Activated T-cell treated with anti-CD3 and anti-CD28 coated beads, Interleukin-2, amount 50 U/mL, for 24 hours (primary cell): Measurements from ENCODE around the gene SLX9.

Experiments
- DNase-seq: peaks from one replicate; pipeline ENCODE4 v3.0.0-alpha.2; 2020
- H3K27ac Mint-ChIP-seq: 2 replicates; pipeline ENCODE4 v1.8.0; 2020; ENCODE audit warnings: mild to moderate bottlenecking, mixed read lengths
- H3K27me3 Mint-ChIP-seq: 2 replicates; pipeline ENCODE4 v1.8.0; 2020; ENCODE audit warnings: mixed read lengths
- H3K36me3 Mint-ChIP-seq: 2 replicates; pipeline ENCODE4 v1.8.0; 2020; ENCODE audit warnings: low read depth, mixed read lengths
- H3K4me1 Mint-ChIP-seq: 2 replicates; pipeline ENCODE4 v1.8.0; 2020; ENCODE audit warnings: low read depth, mixed read lengths
- H3K4me3 Mint-ChIP-seq: 2 replicates; pipeline ENCODE4 v1.8.0; 2020; ENCODE audit warnings: mild to moderate bottlenecking, moderate library complexity, mixed read lengths
- H3K9me3 Mint-ChIP-seq: 2 replicates; pipeline ENCODE4 v1.8.0; 2020; ENCODE audit warnings: mixed read lengths

SLX9 gene

GRCh38 chr21:44959376-44960091, 19.7 kb downstream of the SLX9 start:
- H3K9me3 Mint-ChIP-seq, result no peaks in the 10 kb centered on the region
- DNase-seq, result no peak
- H3K4me1 Mint-ChIP-seq, result peaks cover 14% of the 10 kb centered on the region
- no peak overlapping the region for H3K4me3 Mint-ChIP-seq
- H3K27me3 Mint-ChIP-seq, result no peaks in the 10 kb centered on the region
- H3K27ac Mint-ChIP-seq, result no peak overlapping the region
- peaks cover 96% of the 10 kb centered on the region for H3K36me3 Mint-ChIP-seq

GRCh38 chr21:44960141-44961092, 20.6 kb downstream of the SLX9 start:
- H3K9me3 Mint-ChIP-seq, result no peaks in the 10 kb centered on the region
- no peaks in the 10 kb centered on the region for H3K27me3 Mint-ChIP-seq
- H3K27ac Mint-ChIP-seq, result no peak overlapping the region
- peaks cover 97% of the 10 kb centered on the region for H3K36me3 Mint-ChIP-seq
- DNase-seq, result no peak
- no peak overlapping the region for H3K4me3 Mint-ChIP-seq
- H3K4me1 Mint-ChIP-seq, result peaks cover 22% of the 10 kb centered on the region

- no peaks in the 10 kb centered on the region for H3K9me3 Mint-ChIP-seq
- peaks cover 86% of the 10 kb centered on the region for H3K36me3 Mint-ChIP-seq
- DNase-seq, result no peak
- peaks cover 35% of the 10 kb centered on the region for H3K4me1 Mint-ChIP-seq
- no peak overlapping the region for H3K27ac Mint-ChIP-seq
- H3K4me3 Mint-ChIP-seq, result no peak overlapping the region
- H3K27me3 Mint-ChIP-seq, result no peaks in the 10 kb centered on the region
Measured at GRCh38 chr21:44962403-44962966, 22.7 kb downstream of the SLX9 start.

GRCh38 chr21:44964381-44964780, 24.6 kb downstream of the SLX9 start:
- H3K27ac Mint-ChIP-seq, result no peak overlapping the region
- H3K27me3 Mint-ChIP-seq, result no peaks in the 10 kb centered on the region
- no peaks in the 10 kb centered on the region for H3K9me3 Mint-ChIP-seq
- DNase-seq, result no peak
- peaks cover 86% of the 10 kb centered on the region for H3K36me3 Mint-ChIP-seq
- H3K4me1 Mint-ChIP-seq, result peaks cover 47% of the 10 kb centered on the region
- H3K4me3 Mint-ChIP-seq, result no peak overlapping the region

GRCh38 chr21:44965251-44966022, 25.6 kb downstream of the SLX9 start:
- peak overlapping the region; percentile 0 for H3K27ac Mint-ChIP-seq

GRCh38 chr21:44966135-44967081, 26.6 kb downstream of the SLX9 start:
- no peak overlapping the region for H3K27ac Mint-ChIP-seq
- H3K4me3 Mint-ChIP-seq, result no peak overlapping the region
- no peak for DNase-seq

More at GRCh38 chr21:44965251-44966022, 25.6 kb downstream of the SLX9 start:
- H3K36me3 Mint-ChIP-seq, result peaks cover 86% of the 10 kb centered on the region
- DNase-seq, result no peak
- H3K4me1 Mint-ChIP-seq, result peaks cover 54% of the 10 kb centered on the region
- no peaks in the 10 kb centered on the region for H3K9me3 Mint-ChIP-seq
- H3K27me3 Mint-ChIP-seq, result no peaks in the 10 kb centered on the region
- H3K4me3 Mint-ChIP-seq, result peak overlapping the region; percentile 12

GRCh38 chr21:44967082-44968047, 27.5 kb downstream of the SLX9 start:
- Mint-ChIP-seq H3K36me3 (peaks cover 80% of the 10 kb centered on the region), H3K27me3 (no peaks in the 10 kb centered on the region), H3K4me1 (peaks cover 54% of the 10 kb centered on the region), H3K9me3 (no peaks in the 10 kb centered on the region), H3K4me3 (no peak overlapping the region), H3K27ac (no peak overlapping the region)
- no peak for DNase-seq

More at GRCh38 chr21:44966135-44967081, 26.6 kb downstream of the SLX9 start:
- H3K9me3 Mint-ChIP-seq, result no peaks in the 10 kb centered on the region
- peaks cover 54% of the 10 kb centered on the region for H3K4me1 Mint-ChIP-seq
- H3K27me3 Mint-ChIP-seq, result no peaks in the 10 kb centered on the region
- H3K36me3 Mint-ChIP-seq, result peaks cover 83% of the 10 kb centered on the region

GRCh38 chr21:44969066-44969670, 29.3 kb downstream of the SLX9 start:
- no peaks in the 10 kb centered on the region for H3K9me3 Mint-ChIP-seq
- DNase-seq, result no peak
- H3K4me1 Mint-ChIP-seq, result peaks cover 45% of the 10 kb centered on the region
- H3K36me3 Mint-ChIP-seq, result peaks cover 74% of the 10 kb centered on the region
- peak overlapping the region; percentile 9 for H3K27ac Mint-ChIP-seq
- no peaks in the 10 kb centered on the region for H3K27me3 Mint-ChIP-seq
- no peak overlapping the region for H3K4me3 Mint-ChIP-seq

GRCh38 chr21:44969931-44970755, 30.3 kb downstream of the SLX9 start:
- Mint-ChIP-seq H3K27ac (peak overlapping the region; percentile 9), H3K36me3 (peaks cover 74% of the 10 kb centered on the region), H3K27me3 (no peaks in the 10 kb centered on the region), H3K4me3 (no peak overlapping the region), H3K4me1 (peaks cover 36% of the 10 kb centered on the region), H3K9me3 (no peaks in the 10 kb centered on the region)
- no peak for DNase-seq

- H3K36me3 Mint-ChIP-seq, result peaks cover 75% of the 10 kb centered on the region
- H3K4me1 Mint-ChIP-seq, result peaks cover 27% of the 10 kb centered on the region
- no peak overlapping the region for H3K4me3 Mint-ChIP-seq
- no peak overlapping the region for H3K27ac Mint-ChIP-seq
- no peak for DNase-seq
- H3K27me3 Mint-ChIP-seq, result no peaks in the 10 kb centered on the region
- no peaks in the 10 kb centered on the region for H3K9me3 Mint-ChIP-seq
Measured at GRCh38 chr21:44970766-44971671, 31.2 kb downstream of the SLX9 start.

GRCh38 chr21:44971672-44971995, 31.8 kb downstream of the SLX9 start:
- Mint-ChIP-seq H3K27ac (no peak overlapping the region), H3K4me3 (no peak overlapping the region), H3K27me3 (no peaks in the 10 kb centered on the region), H3K36me3 (peaks cover 74% of the 10 kb centered on the region), H3K9me3 (no peaks in the 10 kb centered on the region), H3K4me1 (peaks cover 24% of the 10 kb centered on the region)
- DNase-seq, result no peak
